GM12892 (cell line): ENCODE measurements around the gene DBET.
"Not testable (repeated sequence)": the region's sequence is repeated elsewhere in the genome, so short reads cannot be mapped to it uniquely, and the experiment has no call there.

Experiments
- DNase-seq: peaks from one replicate; pipeline ENCODE4 v3.0.0; 2011; ENCODE audit not compliant: insufficient read length
- FAIRE-seq: peaks from 2 replicates; lab custom pipeline; 2011; peaks lifted over from hg19 to GRCh38; lab: Jason Lieb, UNC

DBET gene

DNA sequence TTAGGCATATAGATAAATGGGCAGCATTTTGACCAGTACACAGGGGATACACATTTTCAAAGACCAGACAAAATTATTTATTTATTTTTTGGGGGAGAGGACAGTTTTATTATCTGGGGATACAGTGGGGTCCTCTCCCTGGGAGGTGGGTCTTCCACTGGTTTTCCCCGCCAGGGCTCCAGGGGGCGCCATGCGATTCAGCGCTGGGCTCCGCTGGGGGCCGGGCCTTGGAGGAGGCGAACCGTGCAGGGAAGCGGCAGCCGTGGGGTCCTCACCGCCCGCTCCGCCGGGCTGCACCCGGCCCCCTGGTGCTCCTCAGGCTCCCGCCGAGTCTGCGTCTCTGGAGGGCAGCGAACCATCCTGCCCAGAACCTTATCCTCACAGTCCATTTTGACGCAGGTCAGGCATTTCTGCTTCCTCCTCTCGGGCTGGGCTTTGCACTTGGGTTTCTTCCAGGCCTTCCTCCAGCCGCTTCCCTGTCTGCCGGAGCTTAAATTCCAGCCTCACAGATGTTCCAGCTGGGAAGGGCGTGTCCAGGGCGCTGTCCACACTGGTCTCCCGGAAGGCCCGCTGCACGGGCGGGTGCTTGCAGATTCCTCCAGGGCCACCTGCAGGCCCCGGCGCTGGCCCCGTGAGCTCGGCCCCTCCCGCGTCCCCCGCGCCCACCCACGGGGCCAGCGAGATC lies 26.5 kb upstream of the DBET start:
- DNase-seq, FAIRE-seq: not testable (repeated sequence)

DNA sequence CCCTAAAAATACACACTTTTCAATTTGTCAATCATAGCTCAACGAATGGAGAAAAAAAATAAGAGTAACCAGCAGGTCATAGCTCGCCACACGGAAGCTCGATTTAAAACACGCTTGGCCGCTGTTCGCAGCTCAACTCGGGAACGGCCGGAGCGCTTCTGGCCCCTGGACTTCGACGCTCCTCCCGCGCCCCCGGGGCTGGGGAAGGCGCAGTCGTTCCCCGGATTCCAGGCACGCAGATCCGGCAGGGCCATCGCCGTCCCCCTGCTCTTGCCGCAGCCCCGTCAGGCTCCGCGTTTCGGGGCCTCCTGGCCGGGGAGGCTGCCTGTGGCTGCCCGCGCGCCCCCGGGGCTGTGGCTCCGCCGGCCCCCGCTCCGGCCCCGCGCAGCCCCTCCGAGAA lies 23.4 kb upstream of the DBET start:
- not testable (repeated sequence) for DNase-seq, FAIRE-seq

DNA sequence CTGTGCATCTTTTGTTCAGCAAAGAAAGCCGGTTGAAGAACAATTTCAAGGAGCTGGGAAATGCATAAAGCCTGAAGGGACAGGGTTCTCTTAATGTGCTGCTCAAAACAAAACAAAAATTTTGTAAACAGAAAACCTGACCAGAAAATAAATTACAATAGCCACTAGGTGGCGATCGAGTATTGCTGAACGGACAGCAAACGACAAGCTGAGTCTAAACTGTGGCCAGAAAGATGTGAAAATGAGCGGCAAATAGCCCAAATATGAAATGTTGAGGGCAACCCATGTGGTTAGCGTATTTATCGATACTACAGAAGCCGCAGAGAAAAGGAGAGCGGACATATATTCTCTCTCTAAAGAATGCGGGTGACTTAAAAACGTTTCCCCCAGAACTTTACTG lies 16.7 kb upstream of the DBET start:
- FAIRE-seq, DNase-seq: not testable (repeated sequence)

DNA sequence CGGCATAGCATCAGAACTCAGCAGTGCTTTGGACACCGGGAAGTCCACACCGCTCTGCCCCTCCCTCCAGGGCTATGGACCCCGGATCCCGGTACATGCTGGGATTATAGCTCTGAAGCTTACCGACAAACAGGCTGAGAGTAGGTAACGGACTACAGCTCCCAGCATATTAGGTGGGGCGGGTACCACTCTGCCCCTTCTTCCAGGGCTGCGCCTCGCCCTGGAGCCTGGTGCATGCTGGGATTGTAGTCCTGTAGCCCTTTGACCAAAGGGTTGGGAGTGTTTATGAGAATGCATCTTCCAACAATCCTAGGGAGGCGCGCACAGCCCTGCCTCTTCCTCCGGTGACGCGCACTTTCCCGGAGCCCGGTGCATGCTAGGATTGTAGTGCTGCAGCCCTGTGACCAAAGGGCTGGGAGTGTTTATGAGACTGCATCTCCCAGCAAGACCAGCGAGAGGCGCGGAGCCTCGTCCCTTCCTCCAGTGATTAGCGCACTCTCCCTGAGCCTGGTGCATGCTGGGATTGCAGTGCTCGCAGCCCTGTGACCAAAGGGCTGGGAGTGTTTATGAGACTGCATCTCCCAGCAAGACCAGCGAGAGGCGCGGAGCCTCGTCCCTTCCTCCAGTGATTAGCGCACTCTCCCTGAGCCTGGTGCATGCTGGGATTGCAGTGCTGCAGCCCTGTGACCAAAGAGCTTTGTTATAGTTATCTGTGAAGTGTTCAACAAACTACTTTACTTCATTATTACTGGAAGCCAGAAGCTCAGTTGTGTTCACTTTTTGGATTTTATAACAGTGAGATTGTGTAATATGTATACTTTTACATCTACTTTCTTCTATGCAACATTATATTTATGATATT lies 14.7 kb upstream of the DBET start:
- not testable (repeated sequence) for FAIRE-seq, DNase-seq

DNA sequence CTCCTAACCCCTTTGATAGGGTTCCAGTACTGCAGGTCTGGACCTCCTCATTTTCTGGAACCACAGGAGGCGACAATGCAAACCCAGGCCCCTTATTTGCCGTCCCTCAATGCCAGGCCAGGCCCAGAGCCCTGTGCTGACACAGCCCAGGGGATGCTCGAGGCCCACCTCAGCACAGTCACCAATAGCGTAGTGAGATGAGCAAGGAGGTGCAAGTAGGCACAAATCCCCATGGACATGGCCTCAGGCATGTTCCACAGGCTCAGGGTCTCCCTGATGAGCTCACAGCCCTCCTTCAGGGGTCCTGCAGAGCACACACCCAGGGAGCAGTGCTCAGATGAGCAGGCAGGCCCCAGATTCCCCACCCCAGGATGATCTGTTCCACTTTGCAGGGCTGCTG lies 5.3 kb upstream of the DBET start:
- not testable (repeated sequence) for FAIRE-seq, DNase-seq

DNA sequence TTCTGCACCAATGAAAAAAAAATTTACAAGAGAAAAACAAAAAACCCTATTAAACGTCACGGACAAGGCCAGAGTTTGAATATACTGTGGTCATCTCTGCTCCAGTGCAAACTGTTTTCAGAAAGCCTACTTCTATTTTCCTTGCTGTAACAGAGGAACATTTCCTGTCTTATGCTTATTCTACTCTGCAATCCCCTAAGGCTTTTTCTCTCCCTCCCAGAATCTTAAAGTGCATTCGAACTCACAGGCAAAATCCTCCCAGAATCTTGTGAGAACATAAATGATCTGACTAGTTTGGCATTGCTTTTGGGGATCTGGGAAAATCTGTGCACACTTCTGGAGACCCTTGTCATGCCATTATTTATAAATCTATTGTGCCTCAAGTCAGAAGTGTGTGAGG lies 503 bp downstream of the DBET start:
- not testable (repeated sequence) for FAIRE-seq, DNase-seq

DNA sequence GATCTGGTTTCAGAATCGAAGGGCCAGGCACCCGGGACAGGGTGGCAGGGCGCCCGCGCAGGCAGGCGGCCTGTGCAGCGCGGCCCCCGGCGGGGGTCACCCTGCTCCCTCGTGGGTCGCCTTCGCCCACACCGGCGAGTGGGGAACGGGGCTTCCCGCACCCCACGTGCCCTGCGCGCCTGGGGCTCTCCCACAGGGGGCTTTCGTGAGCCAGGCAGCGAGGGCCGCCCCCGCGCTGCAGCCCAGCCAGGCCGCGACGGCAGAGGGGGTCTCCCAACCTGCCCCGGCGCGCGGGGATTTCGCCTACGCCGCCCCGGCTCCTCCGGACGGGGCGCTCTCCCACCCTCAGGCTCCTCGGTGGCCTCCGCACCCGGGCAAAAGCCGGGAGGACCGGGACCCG lies 4.0 kb downstream of the DBET start:
- not testable (repeated sequence) for DNase-seq, FAIRE-seq

DNA sequence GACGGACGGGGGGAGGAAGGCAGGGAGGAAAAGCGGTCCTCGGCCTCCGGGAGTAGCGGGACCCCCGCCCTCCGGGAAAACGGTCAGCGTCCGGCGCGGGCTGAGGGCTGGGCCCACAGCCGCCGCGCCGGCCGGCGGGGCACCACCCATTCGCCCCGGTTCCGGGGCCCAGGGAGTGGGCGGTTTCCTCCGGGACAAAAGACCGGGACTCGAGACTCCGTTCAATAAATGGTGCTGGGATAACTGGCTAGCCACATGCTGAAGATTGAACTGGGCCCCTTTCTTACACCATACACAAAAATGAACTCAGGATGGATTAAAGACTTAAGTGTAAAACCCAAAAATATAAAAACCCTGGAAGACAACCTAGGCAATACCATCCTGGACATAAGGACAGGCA lies 28.8 kb downstream of the DBET start:
- FAIRE-seq, DNase-seq: not testable (repeated sequence)

DNA sequence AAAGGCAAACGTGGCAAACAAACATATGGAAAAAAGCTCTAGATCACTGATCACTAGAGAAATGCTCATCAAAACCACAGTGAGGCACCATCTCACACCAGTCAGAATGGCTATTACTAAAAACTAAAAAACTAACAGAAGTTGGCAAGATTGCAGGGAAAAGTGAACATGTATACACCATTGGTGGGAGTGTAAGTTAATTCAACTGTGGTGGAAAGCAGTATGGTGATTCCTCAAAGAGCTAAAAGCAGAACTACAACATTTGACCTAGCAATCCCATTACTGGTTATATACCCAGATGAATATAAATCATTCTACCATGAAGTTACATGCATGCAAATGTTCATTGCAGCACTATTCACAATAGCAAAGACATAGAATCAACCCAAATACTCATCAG lies 29.7 kb downstream of the DBET start:
- not testable (repeated sequence) for DNase-seq

DNA sequence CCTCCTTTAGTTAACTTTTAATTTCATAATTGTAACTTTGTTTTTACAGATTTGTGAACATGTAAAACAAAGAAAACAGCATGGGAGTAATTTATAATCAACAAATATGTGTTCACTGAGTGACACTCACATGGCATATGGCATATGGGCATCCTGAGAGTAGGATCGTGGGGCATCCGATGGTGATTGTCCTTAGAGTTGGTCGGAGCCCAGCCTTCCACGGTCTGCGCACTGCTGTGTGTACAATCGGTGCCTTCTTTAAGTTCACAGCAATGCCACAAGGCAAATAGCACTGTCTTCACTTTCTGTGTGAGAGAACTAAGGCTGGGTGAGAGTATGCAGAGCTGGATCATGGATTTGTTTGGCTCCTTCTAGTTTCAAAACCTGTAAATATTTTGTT lies 31.0 kb downstream of the DBET start:
- not testable (repeated sequence) for FAIRE-seq, DNase-seq

More for the DNA sequence above, 29.7 kb downstream of the DBET start:
- not testable (repeated sequence) for FAIRE-seq

DNA sequence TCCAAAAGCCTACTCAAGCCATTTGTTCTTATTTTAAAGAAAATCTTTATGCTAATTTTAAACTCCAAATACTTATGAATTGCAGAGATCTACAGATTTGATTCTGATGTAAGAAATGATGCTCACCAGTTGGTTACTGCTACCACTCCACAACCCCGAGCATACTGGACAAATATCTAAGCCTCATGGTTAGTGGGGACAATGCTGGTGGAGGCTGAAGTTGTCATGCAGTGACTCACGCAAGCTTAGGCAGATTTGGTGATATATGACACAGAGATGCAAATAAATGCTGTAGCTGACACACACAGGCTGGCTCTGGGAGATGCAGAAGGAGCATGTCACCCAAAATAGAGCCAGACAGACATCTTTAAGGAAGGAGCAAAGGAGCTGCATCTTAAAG lies 35.3 kb downstream of the DBET start:
- FAIRE-seq, DNase-seq: not testable (repeated sequence)

DNA sequence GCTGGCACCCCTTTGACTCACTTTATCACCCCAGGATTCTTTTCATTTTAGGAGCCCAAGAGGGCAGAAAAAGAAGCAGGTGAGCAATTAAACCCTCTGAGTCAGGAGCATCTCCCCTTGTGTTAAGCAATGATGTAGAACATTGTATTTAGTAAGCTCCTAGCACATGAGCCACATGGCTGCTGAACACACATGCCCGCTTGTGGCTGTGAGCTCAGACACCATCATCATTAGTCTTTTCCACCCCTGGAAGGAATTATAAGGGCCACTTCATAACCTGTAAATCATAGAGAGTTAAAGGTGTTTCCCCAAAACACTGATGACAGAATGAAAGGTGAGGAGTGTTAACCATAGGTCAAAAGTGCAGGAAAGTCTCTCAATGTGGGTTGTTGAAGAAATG lies 37.2 kb downstream of the DBET start:
- FAIRE-seq, DNase-seq: not testable (repeated sequence)

DNA sequence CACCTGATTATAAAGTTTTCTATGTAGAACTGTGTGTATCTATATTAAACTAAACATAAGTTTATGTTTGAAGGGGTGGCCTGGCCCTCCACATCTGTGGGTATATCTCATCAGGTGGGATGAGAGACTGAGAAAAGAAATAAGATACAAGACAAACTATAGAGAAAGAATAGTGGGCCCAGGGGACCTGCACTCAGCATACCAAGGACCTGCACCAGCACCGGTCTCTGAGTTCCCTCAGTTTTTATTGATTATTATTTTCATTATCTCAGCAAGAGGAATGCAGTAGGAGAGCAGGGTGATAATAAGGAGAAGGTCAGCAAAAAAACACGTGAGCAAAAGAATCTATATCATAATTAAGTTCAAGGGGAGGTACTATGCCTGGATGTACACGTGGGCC lies 41.9 kb downstream of the DBET start:
- DNase-seq, FAIRE-seq: not testable (repeated sequence)

DNA sequence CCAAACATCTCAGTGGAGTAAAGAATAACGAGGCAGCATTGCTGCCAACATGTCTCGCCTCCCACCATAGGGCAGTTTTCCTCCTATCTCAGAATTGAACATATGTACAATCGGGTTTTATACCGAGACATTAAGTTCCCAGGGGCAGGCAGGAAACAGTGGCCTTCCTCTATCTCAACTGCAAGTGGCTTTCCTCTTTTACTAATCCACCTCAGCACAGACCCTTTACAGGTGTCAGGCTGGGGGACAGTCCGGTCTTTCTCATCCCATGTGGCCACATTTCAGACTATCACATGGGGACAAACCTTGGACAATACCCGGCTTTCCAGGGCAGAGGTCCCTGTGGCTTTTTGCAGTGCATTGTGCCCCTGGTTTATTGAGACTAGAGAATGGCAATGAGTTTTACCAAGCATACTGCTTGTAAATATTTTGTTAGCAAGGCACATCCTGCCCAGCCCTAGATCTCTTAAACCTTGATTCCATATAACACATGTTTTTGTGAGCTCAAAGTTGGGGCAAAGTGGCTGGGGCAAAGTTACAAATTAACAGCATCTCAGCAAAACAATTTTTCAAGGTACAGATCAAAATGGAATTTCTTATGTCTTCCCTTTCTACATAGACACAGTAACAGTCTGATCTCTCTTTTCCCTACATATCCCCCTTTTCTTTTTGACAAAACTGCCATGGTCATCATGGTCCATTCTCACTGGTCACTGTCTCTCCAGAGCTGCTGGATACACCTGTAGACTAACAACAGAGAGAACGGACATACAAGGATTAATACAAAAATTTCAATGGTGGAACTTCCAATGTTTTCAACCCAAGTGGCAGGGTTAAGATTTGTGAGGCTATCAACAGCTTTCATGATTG lies 42.5 kb downstream of the DBET start:
- not testable (repeated sequence) for DNase-seq, FAIRE-seq

DNA sequence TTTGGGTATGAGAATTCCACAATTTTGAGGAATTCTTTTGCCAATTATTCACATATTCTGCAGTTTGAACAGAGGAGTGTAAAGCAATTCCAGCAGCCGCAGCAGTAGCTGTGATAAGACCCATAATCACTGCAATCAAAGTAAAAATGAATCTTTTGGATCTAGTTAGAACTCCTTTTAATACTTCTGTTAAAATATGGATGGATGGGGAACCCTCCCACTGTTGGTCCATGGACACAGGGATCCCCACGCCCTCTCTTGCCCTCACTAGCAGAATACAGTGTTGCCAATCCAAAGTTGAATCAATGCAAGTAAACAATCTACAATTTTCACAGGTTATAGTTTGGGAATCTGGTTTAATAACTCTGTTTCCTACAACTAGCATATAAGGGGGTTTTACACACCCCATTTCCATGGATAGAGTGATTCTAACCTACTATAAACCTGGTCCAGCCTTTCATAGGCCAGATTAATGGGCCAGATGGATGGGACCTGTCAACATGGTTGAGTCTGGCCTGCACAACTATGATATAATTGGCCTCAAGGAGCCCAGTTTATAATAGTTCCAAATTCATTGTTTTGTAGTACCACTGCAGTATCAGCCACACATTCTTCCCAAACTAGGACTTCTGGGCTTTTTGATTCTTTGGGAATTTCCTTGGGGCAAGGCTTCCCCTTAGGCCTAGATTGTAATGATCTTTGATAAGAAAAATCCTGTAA lies 43.6 kb downstream of the DBET start:
- DNase-seq, FAIRE-seq: not testable (repeated sequence)

DNA sequence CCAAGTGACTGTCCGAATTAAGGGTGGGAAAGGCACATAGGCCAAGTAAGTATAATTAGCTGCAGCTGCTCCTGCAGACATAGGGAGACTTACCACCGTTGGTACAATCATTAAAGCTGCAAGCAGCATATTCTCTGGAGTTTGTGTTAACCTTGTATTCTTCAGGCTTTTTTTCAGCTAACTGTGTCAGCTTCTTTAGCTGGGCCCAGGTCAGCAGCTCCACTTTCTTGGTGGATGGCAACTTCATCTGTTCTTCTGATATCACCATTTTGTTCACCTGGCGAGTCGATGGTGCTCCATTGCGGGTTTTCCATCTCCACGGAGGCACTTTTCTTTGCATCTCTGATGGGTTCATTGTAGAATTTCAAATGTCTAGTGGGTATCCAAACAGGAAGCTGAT lies 44.5 kb downstream of the DBET start:
- not testable (repeated sequence) for DNase-seq, FAIRE-seq

DNA sequence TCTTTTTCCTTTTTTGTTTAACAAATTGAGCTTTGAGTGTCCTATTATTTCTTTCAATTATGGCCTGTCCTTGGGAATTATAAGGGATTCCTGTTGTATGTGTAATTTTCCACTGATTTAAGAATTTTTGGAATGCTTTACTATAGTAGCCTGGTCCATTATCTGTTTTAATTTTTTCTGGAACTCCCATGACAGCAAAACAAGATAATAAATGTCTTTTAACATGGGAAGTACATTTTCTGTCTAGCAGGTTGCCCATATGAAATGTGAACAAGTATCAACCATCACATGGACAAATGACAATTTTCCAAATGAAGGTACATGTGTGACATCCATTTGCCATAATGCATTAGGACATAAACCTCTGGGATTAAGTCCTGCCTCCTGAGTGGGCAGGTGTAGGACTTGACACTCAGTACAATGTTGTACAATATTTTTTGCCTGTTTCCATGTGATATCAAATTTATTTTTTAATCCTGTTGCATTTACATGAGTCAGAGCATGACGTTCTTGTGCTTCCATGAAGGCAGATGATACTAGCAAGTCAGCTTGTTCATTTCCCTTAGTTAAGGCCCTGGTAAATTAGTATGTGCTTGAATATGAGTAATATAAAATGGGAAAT lies 45.2 kb downstream of the DBET start:
- DNase-seq, FAIRE-seq: not testable (repeated sequence)

DNA sequence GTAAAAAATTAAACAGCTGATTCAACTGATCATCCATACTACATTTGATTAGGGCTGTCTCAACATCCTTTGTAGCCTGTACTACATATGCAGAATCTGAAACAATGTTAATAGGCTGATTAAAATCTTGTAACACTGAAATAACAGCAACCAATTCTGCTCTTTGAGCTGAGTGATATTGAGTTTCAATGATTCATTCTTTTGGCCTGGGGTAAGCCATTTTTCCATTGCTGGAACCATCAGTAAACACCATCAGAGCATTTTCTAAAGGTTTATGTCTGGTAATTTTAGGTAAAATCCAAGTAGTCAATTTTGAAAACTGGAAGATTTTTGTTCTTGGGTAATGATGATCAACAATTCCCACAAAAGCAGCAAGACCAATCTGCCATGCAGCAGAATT lies 45.7 kb downstream of the DBET start:
- not testable (repeated sequence) for DNase-seq, FAIRE-seq
